HUES48 (cell line): ENCODE data around the gene ACVR2A.

Source experiments
- H3K27ac ChIP-seq: one replicate; pipeline ENCODE4 v1.7.0; 2013; ENCODE audit warnings: low read depth, low read length, inconsistent platforms
- H3K27me3 ChIP-seq: 2 replicates; pipeline ENCODE4 v1.6.1; 2013; ENCODE audit warnings: mild to moderate bottlenecking, low read length; ENCODE audit not compliant: control insufficient read depth, insufficient read depth
- H3K36me3 ChIP-seq: 2 replicates; pipeline ENCODE4 v1.6.1; 2013; ENCODE audit warnings: low read length; ENCODE audit not compliant: control insufficient read depth, insufficient read depth
- H3K4me1 ChIP-seq: 2 replicates; pipeline ENCODE4 v1.6.1; 2013; ENCODE audit warnings: mild to moderate bottlenecking, low read length; ENCODE audit not compliant: control insufficient read depth, insufficient read depth
- H3K4me3 ChIP-seq: 2 replicates; pipeline ENCODE4 v1.5.1; 2013; ENCODE audit warnings: mild to moderate bottlenecking, low read depth, low read length
- H3K9ac ChIP-seq: 2 replicates; pipeline ENCODE4 v1.6.1; 2013; ENCODE audit warnings: mild to moderate bottlenecking, low read depth, low read length, moderate library complexity
- H3K9me3 ChIP-seq: 2 replicates; pipeline ENCODE4 v1.6.1; 2013; ENCODE audit warnings: low read length; ENCODE audit not compliant: control insufficient read depth, insufficient read depth

Gene ACVR2A

GRCh38 chr2:147836099-147836498, 8.7 kb upstream of the ACVR2A start:
- Histone ChIP-seq H3K36me3 (no peaks in the 10 kb centered on the region), H3K27ac (no peak overlapping the region), H3K9me3 (no peaks in the 10 kb centered on the region), H3K4me1 (peaks cover 5% of the 10 kb centered on the region; the same call in 1 of the 2 replicates), H3K27me3 (no peaks in the 10 kb centered on the region), H3K4me3 (no peak overlapping the region), H3K9ac (no peak overlapping the region)

- Histone ChIP-seq H3K27ac (peak overlapping the region; percentile 99), H3K36me3 (no peaks in the 10 kb centered on the region), H3K9me3 (no peaks in the 10 kb centered on the region), H3K4me3 (peak overlapping the region; percentile 87), H3K4me1 (peaks cover 23% of the 10 kb centered on the region), H3K27me3 (no peaks in the 10 kb centered on the region), H3K9ac (peak overlapping the region; percentile 96)
These were observed 1.4 kb upstream of the ACVR2A start for GRCh38 chr2:147843391-147843863.

GRCh38 chr2:147843864-147844696, 749 bp upstream of the ACVR2A start:
- Histone ChIP-seq H3K27ac (peak overlapping the region; percentile 99), H3K9ac (peak overlapping the region; percentile 96), H3K27me3 (no peaks in the 10 kb centered on the region), H3K4me3 (peak overlapping the region; percentile 87), H3K4me1 (peaks cover 23% of the 10 kb centered on the region), H3K36me3 (no peaks in the 10 kb centered on the region), H3K9me3 (no peaks in the 10 kb centered on the region)

GRCh38 chr2:147845411-147845971, 662 bp downstream of the ACVR2A start:
- Histone ChIP-seq H3K27ac (no peak overlapping the region), H3K36me3 (no peaks in the 10 kb centered on the region), H3K4me1 (peaks cover 25% of the 10 kb centered on the region), H3K9me3 (no peaks in the 10 kb centered on the region), H3K27me3 (no peaks in the 10 kb centered on the region), H3K4me3 (peak overlapping the region; percentile 83), H3K9ac (no peak overlapping the region)

- Histone ChIP-seq H3K9ac (no peak overlapping the region), H3K27ac (no peak overlapping the region), H3K36me3 (no peaks in the 10 kb centered on the region), H3K4me1 (peaks cover 25% of the 10 kb centered on the region), H3K4me3 (peak overlapping the region; percentile 83), H3K9me3 (no peaks in the 10 kb centered on the region), H3K27me3 (no peaks in the 10 kb centered on the region)
These were observed 1.7 kb downstream of the ACVR2A start for GRCh38 chr2:147846412-147847081.

- Histone ChIP-seq H3K27me3 (no peaks in the 10 kb centered on the region), H3K9ac (no peak overlapping the region), H3K9me3 (no peaks in the 10 kb centered on the region), H3K4me1 (peaks cover 25% of the 10 kb centered on the region), H3K27ac (no peak overlapping the region), H3K36me3 (no peaks in the 10 kb centered on the region), H3K4me3 (no peak overlapping the region)
These were observed 3.0 kb downstream of the ACVR2A start for GRCh38 chr2:147847746-147848391.

GRCh38 chr2:147850838-147851237, 6.0 kb downstream of the ACVR2A start:
- H3K36me3 ChIP-seq: no peaks in the 10 kb centered on the region
- H3K9ac ChIP-seq: no peak overlapping the region
- H3K9me3 ChIP-seq: no peaks in the 10 kb centered on the region
- no peak overlapping the region for H3K27ac ChIP-seq
- H3K4me1 ChIP-seq: peaks cover 26% of the 10 kb centered on the region
- no peak overlapping the region for H3K4me3 ChIP-seq
- H3K27me3 ChIP-seq: no peaks in the 10 kb centered on the region

- H3K9me3 ChIP-seq: no peaks in the 10 kb centered on the region
- H3K4me1 ChIP-seq: peaks cover 25% of the 10 kb centered on the region
- no peaks in the 10 kb centered on the region for H3K27me3 ChIP-seq
- no peak overlapping the region for H3K4me3 ChIP-seq
- no peaks in the 10 kb centered on the region for H3K36me3 ChIP-seq
- no peak overlapping the region for H3K9ac ChIP-seq
- H3K27ac ChIP-seq: no peak overlapping the region
These were observed 6.6 kb downstream of the ACVR2A start for GRCh38 chr2:147851244-147851930.

GRCh38 chr2:147854557-147855134, 9.8 kb downstream of the ACVR2A start:
- H3K4me1 ChIP-seq: peaks cover 33% of the 10 kb centered on the region
- no peak overlapping the region for H3K9ac ChIP-seq
- H3K27me3 ChIP-seq: no peaks in the 10 kb centered on the region
- no peaks in the 10 kb centered on the region for H3K36me3 ChIP-seq
- H3K4me3 ChIP-seq: no peak overlapping the region
- no peak overlapping the region for H3K27ac ChIP-seq
- no peaks in the 10 kb centered on the region for H3K9me3 ChIP-seq

- H3K27me3 ChIP-seq: no peaks in the 10 kb centered on the region
- H3K4me1 ChIP-seq: peaks cover 40% of the 10 kb centered on the region
- no peak overlapping the region for H3K4me3 ChIP-seq
- H3K36me3 ChIP-seq: no peaks in the 10 kb centered on the region
- no peak overlapping the region for H3K27ac ChIP-seq
- no peak overlapping the region for H3K9ac ChIP-seq
- no peaks in the 10 kb centered on the region for H3K9me3 ChIP-seq
These were observed 10.5 kb downstream of the ACVR2A start for GRCh38 chr2:147855316-147855715.
